Prostate gland (tissue), 2 donors: Measurements from ENCODE around the gene PAX8. TPM values are rescaled to one million over a fixed set of nuclear protein-coding genes. Genes with fewer than 3 reads are reported as not detected.

Experiments used
- DNase-seq: peaks from one replicate; pipeline ENCODE4 v3.0.0-alpha.2; 2019; ENCODE audit warnings: low spot score
- H3K27ac ChIP-seq, 2 donors: fragments of 200-600 bp; sonication (generic); 2 replicates each; pipeline ENCODE4 v1.5.1; 2017 to 2019
- H3K27me3 ChIP-seq: fragments of 200-600 bp; sonication (generic); replicated peaks from 2 replicates; pipeline ENCODE4 v1.5.1; 2019; ENCODE audit not compliant: insufficient read depth
- H3K36me3 ChIP-seq, 2 donors: fragments of 200-600 bp; sonication (generic); 1 replicate in 1 of 2; 2 replicates in 1 of 2; pipeline versions ENCODE4 v1.5.1 to v1.8.1; 2017 to 2019
- H3K4me1 ChIP-seq: fragments of 200-600 bp; sonication (generic); replicated peaks from 2 replicates; pipeline ENCODE4 v1.5.1; 2019
- H3K4me3 ChIP-seq, 2 donors: fragments of 200-600 bp; sonication (generic); 2 replicates each; pipeline ENCODE4 v1.5.1; 2017 to 2019
- H3K9me3 ChIP-seq: fragments of 200-600 bp; sonication (generic); 2 replicates; pipeline ENCODE4 v1.5.1; 2017
- CTCF ChIP-seq, 4 experiments: fragments of 200-600 bp in 2 of 4; fragments of 450-650 bp in 2 of 4; sonication (generic) in 2 of 4; IDR thresholded peaks; 1 replicate in 3 of 4; 2 replicates in 1 of 4; pipeline ENCODE4 v1.5.1; 2016 to 2019; ENCODE audit warnings: antibody characterized with exemption in 4 of 4, mild to moderate bottlenecking in 2 of 4, moderate library complexity in 2 of 4
- POLR2A ChIP-seq: fragments of 450-650 bp; IDR thresholded peaks from one replicate; pipeline ENCODE4 v1.6.1; 2016; ENCODE audit warnings: antibody characterized with exemption, mild to moderate bottlenecking
- POLR2AphosphoS5 ChIP-seq: sonication (generic); formaldehyde crosslinking; IDR thresholded peaks from one replicate; pipeline ENCODE4 v1.6.1; 2017; ENCODE audit warnings: antibody characterized with exemption
- WGBS: methylation state at CpG from one replicate; pipeline ENCODE4 v1.1.5; 2018; 5-methylcytosine and 5-hydroxymethylcytosine counted together
- intact Hi-C: fragments of 100-400 bp; cut with DNase I; formaldehyde crosslinking; loops from one replicate; pipeline ENCODE4 v1.14.2; 2022
- total RNA-seq, 2 donors: library from RNA; depleted of rRNA; stranded (reverse); fragments of >200 nt; gene quantifications; one replicate each; pipeline ENCODE4 v1.1.0, GENCODE V29; 2016

The PAX8 gene
- total RNA-seq, 2 donors from 2014 or later = 1.0 to 3.8 TPM

- H3K27me3 ChIP-seq = no peaks in the 10 kb centered on the region
- H3K27ac ChIP-seq = no peak overlapping the region
- H3K4me3 ChIP-seq = no peak overlapping the region
- intact Hi-C loops = no loop called here
- H3K9me3 ChIP-seq = no peaks in the 10 kb centered on the region
- no peaks in the 10 kb centered on the region for H3K4me1 ChIP-seq
- 80% methylated on average over 7 of the region's 7 CpGs for WGBS
- no peaks in the 10 kb centered on the region for H3K36me3 ChIP-seq
- TF ChIP-seq POLR2A (no peak), CTCF (IDR thresholded peaks at IDR 0.05) (no peak), POLR2AphosphoS5 (no peak)
- no peak for DNase-seq
Observed at GRCh38 chr2:113266431-113266830, 12.3 kb downstream of the PAX8 start.

DNA sequence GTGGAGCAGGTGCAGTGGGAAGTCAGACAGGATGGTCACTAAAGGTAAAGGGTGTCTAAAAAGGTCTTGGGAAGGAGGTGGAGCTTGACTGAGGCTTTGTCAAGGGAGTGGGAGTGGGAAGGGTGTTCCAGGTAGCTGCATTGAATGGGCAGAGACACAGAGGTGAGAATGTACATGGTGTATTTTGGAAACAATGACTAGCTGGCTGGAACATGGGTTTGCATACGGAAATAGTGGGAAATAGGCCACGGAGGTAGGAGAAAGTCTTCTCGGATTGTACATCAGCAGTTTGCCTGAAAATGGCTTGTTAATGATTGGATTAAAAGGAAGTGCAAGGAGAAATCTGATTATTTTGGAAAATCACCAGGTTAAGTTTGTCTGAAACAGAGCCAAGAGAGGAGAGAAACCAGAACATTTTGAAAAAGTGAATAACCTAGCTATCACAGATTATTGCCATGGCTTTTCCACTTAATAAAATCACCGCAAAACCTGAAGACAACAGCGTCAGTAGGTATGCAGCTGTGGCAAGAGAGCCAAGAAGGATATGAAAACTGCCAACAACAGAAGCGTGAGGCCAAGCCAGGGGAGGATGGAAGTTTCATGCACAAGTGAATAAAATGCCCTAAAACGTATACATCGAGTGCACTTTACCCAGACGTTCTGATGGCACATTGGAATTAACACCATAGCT lies 13.9 kb downstream of the PAX8 start:
- Histone ChIP-seq H3K36me3 (no peaks in the 10 kb centered on the region), H3K9me3 (no peaks in the 10 kb centered on the region), H3K27ac (no peak overlapping the region), H3K4me1 (no peaks in the 10 kb centered on the region), H3K4me3 (no peak overlapping the region), H3K27me3 (no peaks in the 10 kb centered on the region)
- intact Hi-C loops = no loop called here
- TF ChIP-seq POLR2A (no peak), POLR2AphosphoS5 (no peak)
- no peak for DNase-seq
- whole genome bisulfite sequencing = 36% methylated on average over 9 of the region's 9 CpGs

- intact Hi-C loops = no loop called here
- Histone ChIP-seq H3K27ac (no peak overlapping the region), H3K4me3 (no peak overlapping the region), H3K4me1 (no peaks in the 10 kb centered on the region), H3K9me3 (no peaks in the 10 kb centered on the region), H3K36me3 (no peaks in the 10 kb centered on the region), H3K27me3 (no peaks in the 10 kb centered on the region)
- no peak for DNase-seq
- TF ChIP-seq CTCF (IDR thresholded peaks at IDR 0.05) (no peak), POLR2A (no peak), POLR2AphosphoS5 (no peak)
- 47% methylated on average over 1 of the region's 1 CpG for WGBS
Observed at GRCh38 chr2:113263546-113263945, 15.2 kb downstream of the PAX8 start.

DNA sequence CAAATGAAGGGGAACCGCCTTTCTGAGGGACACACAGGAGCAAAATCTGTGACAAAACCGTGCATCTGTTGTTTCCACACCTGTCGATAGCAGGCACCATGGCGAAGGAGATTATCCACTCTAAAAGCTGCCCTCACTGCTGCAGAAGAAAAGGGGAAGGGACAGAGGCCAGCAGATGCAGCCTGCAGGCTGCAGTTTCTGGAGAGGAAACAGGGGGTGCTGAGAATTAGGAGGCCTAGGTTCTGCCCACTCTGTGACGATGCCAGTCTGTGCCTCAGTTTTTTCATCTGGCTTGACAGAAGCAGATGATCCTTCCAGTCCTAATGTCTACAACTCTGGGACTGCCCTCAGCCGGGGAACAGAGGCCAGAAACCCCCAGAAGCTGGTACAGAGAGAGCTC lies 17.7 kb downstream of the PAX8 start:
- intact Hi-C loops = no loop called here
- Histone ChIP-seq H3K4me1 (no peaks in the 10 kb centered on the region), H3K4me3 (no peak overlapping the region), H3K36me3 (no peaks in the 10 kb centered on the region), H3K27me3 (no peaks in the 10 kb centered on the region), H3K27ac (no peak overlapping the region), H3K9me3 (no peaks in the 10 kb centered on the region)
- TF ChIP-seq POLR2AphosphoS5 (no peak), CTCF (IDR thresholded peaks at IDR 0.05) (no peak), POLR2A (no peak)
- 75% methylated on average over 6 of the region's 6 CpGs for WGBS
- no peak for DNase-seq

DNA sequence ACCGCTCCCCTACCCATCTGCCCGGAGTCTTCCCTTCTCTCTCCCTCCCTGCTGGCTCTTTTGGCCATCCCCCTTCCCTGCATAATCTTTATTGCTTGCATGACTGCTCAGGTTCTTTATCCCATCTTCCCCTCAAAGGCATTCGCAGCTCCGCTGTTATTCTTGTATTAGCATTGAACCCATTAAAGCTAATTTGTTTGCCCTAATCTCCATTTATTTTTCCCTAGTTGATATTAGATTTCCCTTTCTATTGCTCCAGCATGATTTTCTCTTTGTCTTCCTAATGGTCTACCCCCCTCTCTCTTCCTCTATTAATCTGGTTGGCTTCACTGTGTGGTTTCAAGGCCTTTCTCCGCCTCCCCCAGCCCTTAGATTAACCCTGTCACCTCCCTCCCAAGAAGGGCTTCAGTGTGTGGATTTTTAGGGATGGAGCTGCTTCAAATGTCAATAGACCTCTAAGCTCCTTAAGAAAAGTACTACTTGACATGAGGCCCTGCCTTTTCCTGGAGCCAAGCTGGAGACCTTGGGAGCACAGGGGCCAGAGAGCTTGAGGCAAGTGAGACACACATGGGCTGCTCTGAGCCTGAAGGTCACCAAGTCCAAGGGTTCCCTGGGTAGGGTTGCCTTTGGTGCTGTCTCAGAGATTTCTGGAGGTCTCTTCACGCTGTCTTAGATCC lies 20.1 kb downstream of the PAX8 start:
- Histone ChIP-seq H3K27ac (no peak overlapping the region), H3K4me1 (no peaks in the 10 kb centered on the region), H3K9me3 (no peaks in the 10 kb centered on the region), H3K27me3 (no peaks in the 10 kb centered on the region), H3K4me3 (no peak overlapping the region), H3K36me3 (no peaks in the 10 kb centered on the region)
- TF ChIP-seq POLR2AphosphoS5 (no peak), POLR2A (no peak)
- intact Hi-C loops = no loop called here
- 89% methylated on average over 6 of the region's 6 CpGs for WGBS
- no peak for DNase-seq
